GM18909 (cell line): ENCODE measurements around the gene ACKR2.
A peak's percentile ranks its signal among the peaks of the same experiment; 100 is the strongest.

Experiments
- ATAC-seq: cut with Tn5 transposase; IDR thresholded peaks from one replicate; pipeline ENCODE4 v1.9.1; 2021; ENCODE audit warnings: mild to moderate bottlenecking; ENCODE audit not compliant: unreplicated experiment, poor library complexity

Gene ACKR2

GRCh38 chr3:42809202-42809601 lies at the start of gene ACKR2:
ACKR2 (plus strand) TSS chr3:42809445; CDS start chr3:42864503, 55,058 bp downstream.
- ATAC-seq: no peak

- ATAC-seq: no peak
Measured at GRCh38 chr3:42762046-42762724, 47.1 kb upstream of the ACKR2 start.

- peak; percentile 55 for ATAC-seq
Measured at GRCh38 chr3:42763021-42763420, 46.2 kb upstream of the ACKR2 start.

- no peak for ATAC-seq
Measured at GRCh38 chr3:42764115-42764514, 45.1 kb upstream of the ACKR2 start.

GRCh38 chr3:42764561-42765295 lies 44.5 kb upstream of the ACKR2 start:
- ATAC-seq: no peak

- no peak for ATAC-seq
Measured at GRCh38 chr3:42769477-42770131, 39.6 kb upstream of the ACKR2 start.

- ATAC-seq: no peak
Measured at GRCh38 chr3:42771271-42771670, 38.0 kb upstream of the ACKR2 start.

- ATAC-seq: peak; percentile 99
Measured at GRCh38 chr3:42772670-42773408, 36.4 kb upstream of the ACKR2 start, which contains the start of gene CCDC13. CCDC13 (minus strand) TSS chr3:42773253; CDS start chr3:42758345, 14,908 bp downstream.

GRCh38 chr3:42773409-42773751 lies 35.9 kb upstream of the ACKR2 start:
- ATAC-seq: no peak

GRCh38 chr3:42778644-42779043 lies 30.6 kb upstream of the ACKR2 start:
- ATAC-seq: no peak

GRCh38 chr3:42780398-42780797 lies 28.8 kb upstream of the ACKR2 start:
- ATAC-seq: no peak

- ATAC-seq: peak; percentile 69
Measured at GRCh38 chr3:42780892-42781700, 28.1 kb upstream of the ACKR2 start.

GRCh38 chr3:42786212-42786611 lies 23.0 kb upstream of the ACKR2 start:
- ATAC-seq: no peak

GRCh38 chr3:42786631-42787030 lies 22.6 kb upstream of the ACKR2 start:
- no peak for ATAC-seq

- no peak for ATAC-seq
Measured at GRCh38 chr3:42790714-42791229, 18.5 kb upstream of the ACKR2 start.

GRCh38 chr3:42795621-42796181 lies 13.5 kb upstream of the ACKR2 start:
- ATAC-seq: no peak

- no peak for ATAC-seq
Measured at GRCh38 chr3:42796332-42796885, 12.8 kb upstream of the ACKR2 start.

- no peak for ATAC-seq
Measured at GRCh38 chr3:42799376-42799775, 9.9 kb upstream of the ACKR2 start.

GRCh38 chr3:42800251-42800650 lies 9.0 kb upstream of the ACKR2 start:
- no peak for ATAC-seq
